Peyer's patch (tissue), 4 donors: ENCODE measurements around the gene NCAN.

ENCODE experiments used
- CTCF ChIP-seq, 6 experiments: fragments of 450-650 bp in 4 of 6; fragments of 200-600 bp in 2 of 6; sonication (generic) in 1 of 6; IDR thresholded peaks; one replicate each; pipeline ENCODE4 v1.5.1; 2017 to 2019; ENCODE audit warnings: antibody characterized with exemption in 6 of 6, mild to moderate bottlenecking in 3 of 6, moderate library complexity in 1 of 6
- POLR2A ChIP-seq, 2 donors: fragments of 450-650 bp; IDR thresholded peaks; one replicate each; pipeline ENCODE4 v1.5.1; 2017; ENCODE audit warnings: antibody characterized with exemption in 2 of 2, mild to moderate bottlenecking in 2 of 2, moderate library complexity in 2 of 2

- TF ChIP-seq CTCF (IDR thresholded peaks at IDR 0.05) (no peak), POLR2A (IDR thresholded peaks at IDR 0.05) (no peak)
Observed at GRCh38 chr19:19205416-19206410, 6.0 kb upstream of the NCAN start.
